Fibroblast of lung (primary cell): Measurements from ENCODE around the gene LRRC59. TPM values are rescaled to one million over a fixed set of nuclear protein-coding genes. Genes with fewer than 3 reads are reported as not detected.

Source experiments
- DNase-seq, 2 donors: peaks; one replicate each; pipeline versions ENCODE4 v3.0.0 to v3.0.0-alpha.2; 2010; ENCODE audit warnings: low read depth in 2 of 2
- H2AFZ ChIP-seq: 2 replicates; pipeline ENCODE4 v1.5.1; 2012; ENCODE audit warnings: low read length, control low read depth, inconsistent platforms
- H3K27ac ChIP-seq: 2 replicates; pipeline ENCODE4 v1.5.1; 2011; ENCODE audit warnings: low read length, control low read depth; ENCODE audit not compliant: insufficient read depth
- H3K27me3 ChIP-seq: 2 replicates; pipeline ENCODE4 v1.5.1; 2011; ENCODE audit warnings: mild to moderate bottlenecking, low read length; ENCODE audit not compliant: control insufficient read depth, insufficient read depth
- H3K36me3 ChIP-seq: 2 replicates; pipeline ENCODE4 v1.5.1; 2011; ENCODE audit warnings: low read length; ENCODE audit not compliant: control insufficient read depth, insufficient read depth
- H3K4me1 ChIP-seq: 2 replicates; pipeline ENCODE4 v1.5.1; 2011; ENCODE audit warnings: low read length; ENCODE audit not compliant: control insufficient read depth, insufficient read depth; ENCODE audit errors: extremely low read depth
- H3K4me2 ChIP-seq: 2 replicates; pipeline ENCODE4 v1.5.1; 2011; ENCODE audit warnings: low read length, control low read depth; ENCODE audit not compliant: insufficient read depth; ENCODE audit errors: extremely low read depth
- H3K4me3 ChIP-seq, 4 experiments: fragments of 200-600 bp in 1 of 4; sonication (generic) in 1 of 4; replicated peaks in 1 of 4; 2 replicates each; pipeline ENCODE4 v1.5.1; 2011 to 2016; ENCODE audit warnings: low read length in 4 of 4, low read depth in 3 of 4, mild to moderate bottlenecking in 3 of 4, control low read depth in 2 of 4, inconsistent platforms in 1 of 4, mixed read lengths in 1 of 4; ENCODE audit not compliant: insufficient read depth in 1 of 4; ENCODE audit errors: control extremely low read depth in 1 of 4
- H3K79me2 ChIP-seq: 2 replicates; pipeline ENCODE4 v1.5.1; 2012; ENCODE audit warnings: mild to moderate bottlenecking, low read length, inconsistent platforms; ENCODE audit not compliant: control insufficient read depth, insufficient read depth
- H3K9ac ChIP-seq: 2 replicates; pipeline ENCODE4 v1.5.1; 2011; ENCODE audit warnings: mild to moderate bottlenecking, low read length, control low read depth; ENCODE audit not compliant: insufficient read depth
- H3K9me3 ChIP-seq: 2 replicates; pipeline ENCODE4 v1.5.1; 2012; ENCODE audit warnings: low read depth, low read length; ENCODE audit not compliant: control insufficient read depth, insufficient read depth
- H4K20me1 ChIP-seq: 2 replicates; pipeline ENCODE4 v1.5.1; 2011; ENCODE audit warnings: low read length; ENCODE audit not compliant: control insufficient read depth, insufficient read depth; ENCODE audit errors: extremely low read depth
- EZH2 ChIP-seq: IDR thresholded peaks from 2 replicates; pipeline ENCODE4 v1.5.1; 2012; ENCODE audit warnings: low read length, control low read depth, mild to moderate bottlenecking; ENCODE audit errors: missing control alignments
- polyA plus RNA-seq, 2 donors: library from polyadenylated mRNA; depleted of rRNA in 1 of 2; stranded (reverse) in 1 of 2; unstranded in 1 of 2; fragments of >200 nt; gene quantifications; 2 replicates each; pipeline ENCODE4 v1.2.1, GENCODE V29; 2011 to 2012; ENCODE audit warnings: missing spikeins in 1 of 2
- total RNA-seq: library from RNA; depleted of rRNA; stranded (reverse); fragments of >200 nt; gene quantifications from 2 replicates; pipeline ENCODE4 v1.2.1, GENCODE V29; 2014
- TF ChIP-seq, protein P1 (sequence below), 2 donors: IDR thresholded peaks in 1 of 2; conservative IDR thresholded peaks in 1 of 2; 1 replicate in 1 of 2; 2 replicates in 1 of 2; pipeline ENCODE4 v1.5.1; 2011 to 2012; ENCODE audit warnings: low read length in 2 of 2, control low read depth in 1 of 2, inconsistent platforms in 1 of 2, low read depth in 1 of 2, mild to moderate bottlenecking in 1 of 2

Gene LRRC59
- total and polyA plus RNA-seq, 2 donors (not counting 1 experiment from before 2014, with no cell fraction given), result 88.7 to 142 TPM

DNA sequence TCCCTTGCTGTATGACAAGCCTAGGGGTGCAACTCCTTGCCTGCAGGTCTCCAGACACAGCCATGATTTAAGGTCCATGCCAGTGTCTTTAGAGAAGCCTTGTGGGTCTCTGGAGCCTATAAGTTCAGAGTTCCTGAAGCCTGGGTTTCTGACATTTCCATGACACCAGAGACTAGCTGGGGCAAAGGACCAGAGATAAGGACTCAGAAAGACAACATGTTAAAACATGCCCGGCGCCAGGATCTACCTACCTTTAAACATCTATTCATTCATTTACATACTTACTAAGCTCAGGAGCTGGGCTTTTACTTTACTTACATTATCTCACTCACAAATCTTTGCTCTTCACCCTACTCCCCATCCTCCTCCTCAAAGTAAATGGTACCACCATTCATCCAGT is 25.8 kb downstream of the LRRC59 start:
- DNase-seq, result no peak
- Histone ChIP-seq H4K20me1 (no peaks in the 10 kb centered on the region), H3K27ac (no peak overlapping the region), H3K9me3 (no peaks in the 10 kb centered on the region), H3K4me2 (peak overlapping the region; percentile 84), H3K79me2 (peaks cover 15% of the 10 kb centered on the region), H3K4me1 (peaks cover 3% of the 10 kb centered on the region), H3K36me3 (peaks cover 16% of the 10 kb centered on the region), H2AFZ (no peak overlapping the region), H3K9ac (no peak overlapping the region), H3K27me3 (no peaks in the 10 kb centered on the region), H3K4me3 (peak overlapping the region in 2 of 4 experiments; percentile 72 to 74)
- TF ChIP-seq, protein P1, sequence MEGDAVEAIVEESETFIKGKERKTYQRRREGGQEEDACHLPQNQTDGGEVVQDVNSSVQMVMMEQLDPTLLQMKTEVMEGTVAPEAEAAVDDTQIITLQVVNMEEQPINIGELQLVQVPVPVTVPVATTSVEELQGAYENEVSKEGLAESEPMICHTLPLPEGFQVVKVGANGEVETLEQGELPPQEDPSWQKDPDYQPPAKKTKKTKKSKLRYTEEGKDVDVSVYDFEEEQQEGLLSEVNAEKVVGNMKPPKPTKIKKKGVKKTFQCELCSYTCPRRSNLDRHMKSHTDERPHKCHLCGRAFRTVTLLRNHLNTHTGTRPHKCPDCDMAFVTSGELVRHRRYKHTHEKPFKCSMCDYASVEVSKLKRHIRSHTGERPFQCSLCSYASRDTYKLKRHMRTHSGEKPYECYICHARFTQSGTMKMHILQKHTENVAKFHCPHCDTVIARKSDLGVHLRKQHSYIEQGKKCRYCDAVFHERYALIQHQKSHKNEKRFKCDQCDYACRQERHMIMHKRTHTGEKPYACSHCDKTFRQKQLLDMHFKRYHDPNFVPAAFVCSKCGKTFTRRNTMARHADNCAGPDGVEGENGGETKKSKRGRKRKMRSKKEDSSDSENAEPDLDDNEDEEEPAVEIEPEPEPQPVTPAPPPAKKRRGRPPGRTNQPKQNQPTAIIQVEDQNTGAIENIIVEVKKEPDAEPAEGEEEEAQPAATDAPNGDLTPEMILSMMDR (conservative IDR thresholded peaks at IDR 0.05 in 1 of 2, IDR thresholded peaks at IDR 0.05 in 1 of 2; ENCODE audit: low read depth in 1 of 2, low read length in 2 of 2), result no peak
- no peak for TF ChIP-seq EZH2

DNA sequence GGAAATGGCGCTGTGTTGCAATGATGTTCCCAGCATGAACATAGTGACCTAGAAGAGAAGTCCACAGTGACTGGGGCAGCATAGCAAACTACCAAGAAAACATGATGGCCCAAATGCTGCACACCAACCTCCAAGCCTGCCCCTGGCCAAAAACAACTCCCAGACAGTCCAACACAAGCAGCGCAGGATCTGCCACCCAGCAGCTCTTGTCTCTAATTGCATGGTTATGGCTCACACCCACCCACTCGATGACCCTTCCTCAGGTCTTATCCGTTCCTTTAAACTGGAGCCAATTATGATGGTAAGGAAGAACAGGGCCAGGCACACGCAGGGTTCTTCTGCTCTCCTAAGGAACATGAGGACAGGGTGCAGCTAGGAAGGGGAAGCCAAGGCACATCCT is 27.3 kb downstream of the LRRC59 start:
- Histone ChIP-seq H3K9ac (no peak overlapping the region), H3K27ac (no peak overlapping the region), H4K20me1 (no peaks in the 10 kb centered on the region), H3K4me1 (peaks cover 3% of the 10 kb centered on the region), H3K9me3 (no peaks in the 10 kb centered on the region), H3K36me3 (peaks cover 16% of the 10 kb centered on the region), H3K79me2 (peaks cover 15% of the 10 kb centered on the region), H3K4me2 (no peak overlapping the region), H2AFZ (no peak overlapping the region), H3K4me3 (no peak overlapping the region), H3K27me3 (no peaks in the 10 kb centered on the region)
- DNase-seq, result no peak
- TF ChIP-seq EZH2, result no peak
- TF ChIP-seq, protein P1 (conservative IDR thresholded peaks at IDR 0.05 in 1 of 2, IDR thresholded peaks at IDR 0.05 in 1 of 2; ENCODE audit: low read depth in 1 of 2, low read length in 2 of 2), result no peak

DNA sequence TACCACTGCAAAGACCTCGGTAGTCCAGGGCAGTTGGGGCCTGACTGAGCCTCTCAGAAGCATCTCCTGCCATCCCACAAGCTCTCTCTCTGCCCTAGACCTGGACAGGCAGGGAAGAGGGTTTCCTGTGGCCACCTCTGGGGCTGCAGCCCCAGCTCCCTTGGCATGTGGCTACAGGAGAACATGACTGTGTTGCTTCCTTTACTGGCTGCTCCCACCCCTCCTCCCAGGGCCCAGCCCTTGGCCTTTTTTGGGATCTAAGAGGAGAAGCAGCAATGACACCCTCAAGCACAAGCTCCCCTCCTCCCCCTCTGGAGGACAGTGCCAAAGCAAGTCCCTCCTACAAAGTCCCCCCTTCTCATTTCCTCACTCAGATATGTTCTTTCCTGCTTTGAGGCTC is 29.9 kb downstream of the LRRC59 start:
- Histone ChIP-seq H3K9me3 (no peaks in the 10 kb centered on the region), H3K79me2 (peaks cover 11% of the 10 kb centered on the region), H3K9ac (no peak overlapping the region), H3K4me3 (no peak overlapping the region), H3K36me3 (peaks cover 16% of the 10 kb centered on the region), H3K27me3 (no peaks in the 10 kb centered on the region), H3K4me2 (no peak overlapping the region), H4K20me1 (peaks cover 2% of the 10 kb centered on the region), H3K4me1 (peaks cover 3% of the 10 kb centered on the region), H2AFZ (no peak overlapping the region), H3K27ac (no peak overlapping the region)
- DNase-seq, result no peak
- TF ChIP-seq EZH2, result no peak
- TF ChIP-seq, protein P1 (conservative IDR thresholded peaks at IDR 0.05 in 1 of 2, IDR thresholded peaks at IDR 0.05 in 1 of 2; ENCODE audit: low read depth in 1 of 2, low read length in 2 of 2), result no peak
